GM23248 (cell line): Measurements from ENCODE around the gene ATP5IF1.

ENCODE experiments used
- EZH2 ChIP-seq: fragments of 200-600 bp; sonication (generic); IDR thresholded peaks from 2 replicates; pipeline ENCODE4 v1.6.1; 2018; ENCODE audit warnings: antibody characterized with exemption, mild to moderate bottlenecking; ENCODE audit not compliant: insufficient read depth, poor library complexity, severe bottlenecking
- EZH2phosphoT487 ChIP-seq: fragments of 200-600 bp; sonication (generic); IDR thresholded peaks from 2 replicates; pipeline ENCODE4 v1.6.1; 2018; ENCODE audit warnings: antibody characterized with exemption, moderate library complexity, mild to moderate bottlenecking, low read depth; ENCODE audit not compliant: insufficient read depth

DNA sequence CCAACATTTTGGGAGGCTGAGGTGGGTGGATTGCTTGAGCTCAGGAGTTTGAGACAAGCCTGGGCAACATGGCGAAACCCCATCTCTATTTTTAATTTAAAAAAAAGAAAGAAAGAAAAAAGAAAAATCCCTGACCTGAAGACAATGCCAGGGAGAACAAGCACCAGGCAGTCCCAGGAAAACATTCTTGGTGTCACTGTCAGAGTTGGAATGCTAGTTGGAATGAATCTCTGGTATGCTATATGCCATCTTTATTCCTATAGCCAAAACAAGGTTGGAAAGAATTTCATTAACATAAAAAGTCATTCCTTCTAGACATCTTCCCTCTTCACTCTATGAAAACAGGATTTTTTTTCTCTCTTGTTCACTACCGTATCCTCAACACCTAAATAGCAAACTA lies 5.9 kb upstream of the ATP5IF1 start:
- TF ChIP-seq EZH2phosphoT487 (no peak), EZH2 (no peak)
